Activated CD8-positive, alpha-beta memory T cell treated with anti-CD3 and anti-CD28 coated beads, Interleukin-2, amount 50 U/mL, for 1 hour (primary cell): Measurements from ENCODE around the gene DARS2.

Source experiments
- DNase-seq: peaks from one replicate; pipeline ENCODE4 v3.0.0-alpha.2; 2020; ENCODE audit errors: extremely low read depth

Gene DARS2

GRCh38 chr1:173887627-173888026, 63.2 kb downstream of the DARS2 start:
- no peak for DNase-seq

GRCh38 chr1:173888749-173889148, 64.3 kb downstream of the DARS2 start:
- DNase-seq = no peak

GRCh38 chr1:173889885-173890284, 65.4 kb downstream of the DARS2 start:
- no peak for DNase-seq

- DNase-seq = no peak
Measured at GRCh38 chr1:173893611-173894010, 69.1 kb downstream of the DARS2 start.

GRCh38 chr1:173894189-173894588, 69.7 kb downstream of the DARS2 start:
- no peak for DNase-seq

- DNase-seq = no peak
Measured at GRCh38 chr1:173900427-173900826, 76.0 kb downstream of the DARS2 start.

GRCh38 chr1:173900992-173901391, 76.5 kb downstream of the DARS2 start:
- no peak for DNase-seq

GRCh38 chr1:173903827-173904531, 79.5 kb downstream of the DARS2 start:
- no peak for DNase-seq
